ENCODE results near the gene NDUFB6.
A peak's percentile ranks its signal among the peaks of the same experiment; 100 is the strongest.
"Not testable (repeated sequence)": the region's sequence is repeated elsewhere in the genome, so short reads cannot be mapped to it uniquely, and the experiment has no call there.

NDUFB6 gene

DNA sequence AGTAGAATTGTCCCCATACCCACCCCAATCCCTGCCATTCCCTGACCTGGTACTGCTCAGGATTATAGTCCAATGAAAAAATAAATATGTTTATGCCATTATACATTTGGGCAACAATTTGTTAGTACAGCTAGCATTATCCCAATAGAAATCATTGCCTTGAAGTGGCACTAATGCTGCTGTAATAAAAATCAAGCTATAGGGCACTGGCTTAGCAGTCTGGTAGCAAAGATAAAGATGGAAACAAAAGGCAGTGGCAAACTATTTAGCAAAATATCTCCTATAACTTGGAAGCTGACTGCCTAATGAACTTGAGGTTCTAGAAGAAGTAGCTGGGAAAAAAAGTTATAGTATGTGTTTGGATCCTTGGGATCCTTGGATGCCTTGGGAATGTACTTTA is 18.4 kb downstream of the NDUFB6 start:
- no peak for DNase-seq (ENCODE audit: low spot score)
- TF ChIP-seq, protein P1, sequence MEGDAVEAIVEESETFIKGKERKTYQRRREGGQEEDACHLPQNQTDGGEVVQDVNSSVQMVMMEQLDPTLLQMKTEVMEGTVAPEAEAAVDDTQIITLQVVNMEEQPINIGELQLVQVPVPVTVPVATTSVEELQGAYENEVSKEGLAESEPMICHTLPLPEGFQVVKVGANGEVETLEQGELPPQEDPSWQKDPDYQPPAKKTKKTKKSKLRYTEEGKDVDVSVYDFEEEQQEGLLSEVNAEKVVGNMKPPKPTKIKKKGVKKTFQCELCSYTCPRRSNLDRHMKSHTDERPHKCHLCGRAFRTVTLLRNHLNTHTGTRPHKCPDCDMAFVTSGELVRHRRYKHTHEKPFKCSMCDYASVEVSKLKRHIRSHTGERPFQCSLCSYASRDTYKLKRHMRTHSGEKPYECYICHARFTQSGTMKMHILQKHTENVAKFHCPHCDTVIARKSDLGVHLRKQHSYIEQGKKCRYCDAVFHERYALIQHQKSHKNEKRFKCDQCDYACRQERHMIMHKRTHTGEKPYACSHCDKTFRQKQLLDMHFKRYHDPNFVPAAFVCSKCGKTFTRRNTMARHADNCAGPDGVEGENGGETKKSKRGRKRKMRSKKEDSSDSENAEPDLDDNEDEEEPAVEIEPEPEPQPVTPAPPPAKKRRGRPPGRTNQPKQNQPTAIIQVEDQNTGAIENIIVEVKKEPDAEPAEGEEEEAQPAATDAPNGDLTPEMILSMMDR (IDR thresholded peaks at IDR 0.05; ENCODE audit: extremely low read depth, insufficient read depth, missing control alignments): no peak
- in situ Hi-C loops (cut with MboI; ENCODE audit: low pct_unique_long_range_greater_than_20kb, low sequenced_read_pairs, unreplicated experiment): loop anchor here (25.0 kb wide), 1 partner anchor 92 kb away; no protein-coding TSS in a partner anchor

DNA sequence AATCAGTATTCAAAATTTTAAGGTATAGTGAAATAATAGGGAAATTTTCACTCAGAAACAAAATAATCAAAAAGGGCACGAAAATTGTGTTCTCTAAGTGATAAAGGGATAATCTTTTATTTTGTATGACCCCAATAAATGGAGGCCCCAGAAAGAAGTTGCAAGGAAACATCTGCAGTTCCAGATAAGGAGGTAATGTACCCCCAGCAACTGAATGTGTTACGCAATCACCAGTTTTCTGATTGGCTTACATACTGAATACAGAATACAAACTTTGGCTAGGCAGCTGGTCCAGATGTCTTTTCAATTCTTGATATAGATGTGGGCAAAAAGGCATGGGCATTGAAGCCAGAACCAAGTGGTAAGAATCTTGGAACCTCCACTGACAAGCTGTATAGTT is 18.9 kb downstream of the NDUFB6 start:
- DNase-seq (ENCODE audit: low spot score): no peak
- in situ Hi-C loops (cut with MboI; ENCODE audit: low pct_unique_long_range_greater_than_20kb, low sequenced_read_pairs, unreplicated experiment): loop anchor here (25.0 kb wide), 1 partner anchor 92 kb away; no protein-coding TSS in a partner anchor
- TF ChIP-seq, protein P1 (IDR thresholded peaks at IDR 0.05; ENCODE audit: extremely low read depth, insufficient read depth, missing control alignments): no peak

DNA sequence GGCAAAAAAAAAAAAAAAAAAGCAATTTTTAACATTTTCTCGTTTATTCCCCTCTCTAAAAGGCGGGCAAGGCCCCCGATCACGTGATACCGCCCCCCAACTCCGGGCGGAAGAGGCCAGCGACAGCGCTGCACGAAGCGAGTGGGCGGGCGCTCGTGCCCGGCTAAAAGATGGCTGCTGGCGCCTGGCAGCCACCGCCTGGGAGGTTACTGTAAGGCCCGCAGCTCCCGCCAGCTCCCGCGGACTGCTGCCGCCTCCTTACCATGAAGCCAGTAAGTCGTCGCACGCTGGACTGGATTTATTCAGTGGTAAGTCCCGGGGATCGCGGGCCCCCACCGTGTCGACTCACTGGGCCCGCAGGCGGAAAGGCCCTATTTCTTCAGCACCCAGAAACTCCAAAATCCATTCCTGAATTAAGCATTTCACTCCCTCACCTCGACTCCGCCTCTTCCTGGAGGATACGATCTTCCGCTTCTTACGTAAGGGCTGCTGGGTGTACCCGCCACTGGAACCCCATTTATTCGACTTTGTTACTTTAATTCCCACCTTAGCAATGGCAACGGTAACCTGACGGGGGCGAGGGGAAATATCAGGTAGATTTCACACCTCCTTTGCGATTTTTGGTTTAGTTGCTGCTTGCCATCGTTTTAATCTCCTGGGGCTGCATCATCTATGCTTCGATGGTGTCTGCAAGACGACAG is 20.6 kb downstream of the NDUFB6 start, which contains the start of the genes SMIM27 and TOPORS:
Gene SMIM27 (plus strand): TSS at position 156 of the 701 bp plus-strand sequence. CDS start 108 bp downstream, at position 264.
Gene TOPORS (minus strand): TSS at position 415 of the 701 bp plus-strand sequence. CDS start 150 bp downstream, at position 265.
- TF ChIP-seq, protein P1 (IDR thresholded peaks at IDR 0.05; ENCODE audit: extremely low read depth, insufficient read depth, missing control alignments): no peak
- in situ Hi-C loops (cut with MboI; ENCODE audit: low pct_unique_long_range_greater_than_20kb, low sequenced_read_pairs, unreplicated experiment): loop anchor here (25.0 kb wide), 1 partner anchor 90 kb away; no protein-coding TSS in a partner anchor
- DNase-seq (ENCODE audit: low spot score): peak; percentile 90

DNA sequence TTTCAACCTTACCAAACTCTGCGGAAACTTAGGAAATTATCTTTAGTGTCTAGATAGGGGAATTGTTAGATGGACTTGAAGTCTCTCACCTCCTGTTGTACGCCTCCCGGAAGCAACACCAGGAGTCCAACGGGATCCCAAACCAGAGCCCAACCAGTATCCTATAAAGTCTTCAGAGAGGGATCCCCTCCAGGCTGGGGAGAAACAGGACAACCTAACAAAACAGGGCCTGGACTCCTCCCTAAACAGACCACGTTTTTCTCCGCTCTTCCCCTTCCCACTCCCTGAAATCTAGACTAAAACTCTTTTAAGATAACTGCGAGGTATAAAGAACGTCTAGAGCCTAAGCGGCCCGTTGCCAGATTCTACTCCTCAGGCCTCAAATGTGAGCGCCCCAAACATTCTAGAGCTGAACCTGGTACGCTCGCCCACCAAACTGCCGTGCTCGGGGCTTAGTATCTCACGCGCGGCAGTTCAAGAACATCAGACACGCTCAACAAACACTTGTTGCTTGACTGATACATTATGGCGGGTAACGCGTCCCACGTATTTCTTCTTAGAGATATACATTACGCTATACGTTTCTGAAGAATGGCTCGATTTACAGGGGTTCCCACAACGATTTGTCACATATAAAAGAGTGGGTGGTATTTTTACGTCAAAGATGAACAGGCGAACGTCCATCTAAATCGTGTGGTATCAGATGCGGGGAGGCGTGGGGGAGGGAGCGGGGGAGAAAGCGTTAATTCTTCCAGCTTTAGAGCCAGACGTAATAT is 21.5 kb downstream of the NDUFB6 start:
- TF ChIP-seq, protein P1 (IDR thresholded peaks at IDR 0.05; ENCODE audit: extremely low read depth, insufficient read depth, missing control alignments): no peak
- in situ Hi-C loops (cut with MboI; ENCODE audit: low pct_unique_long_range_greater_than_20kb, low sequenced_read_pairs, unreplicated experiment): loop anchor here (25.0 kb wide), 1 partner anchor 89 kb away; no protein-coding TSS in a partner anchor
- peak; percentile 39 for DNase-seq (ENCODE audit: low spot score)

DNA sequence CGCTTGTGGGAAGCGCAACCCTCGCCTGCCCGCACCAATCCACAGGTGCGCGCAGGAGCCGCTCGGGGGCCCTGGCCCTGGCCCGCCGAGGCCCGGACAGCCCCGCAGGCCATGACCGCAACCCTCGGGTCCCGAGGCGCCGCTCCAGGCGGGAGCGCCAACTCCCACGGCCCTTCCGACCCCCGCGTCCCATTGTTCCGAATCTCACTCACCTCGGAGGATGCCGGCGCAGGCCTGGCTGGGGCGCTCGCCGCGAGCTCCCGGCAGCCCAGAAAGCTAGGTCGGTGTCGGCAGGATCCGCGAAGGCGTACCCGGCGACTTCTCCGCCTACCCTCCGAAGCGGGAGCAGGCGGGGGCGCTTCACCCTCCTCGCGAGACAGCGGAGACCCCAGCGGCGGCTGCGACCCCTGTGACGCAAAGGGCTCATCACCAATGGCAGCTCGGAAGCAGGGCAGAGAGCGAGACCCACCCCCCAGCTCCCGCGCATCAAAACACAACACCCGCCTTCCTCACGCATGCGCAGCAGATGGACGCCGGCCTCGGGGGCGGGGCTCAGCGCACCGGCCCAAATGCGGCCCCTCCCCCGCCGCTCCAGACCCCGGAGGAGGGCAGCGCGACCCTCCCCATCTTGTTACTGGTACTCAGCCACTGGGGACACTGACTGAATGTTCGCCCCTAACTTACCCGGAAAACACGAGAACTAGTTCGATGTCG is 22.2 kb downstream of the NDUFB6 start:
- in situ Hi-C loops (cut with MboI; ENCODE audit: low pct_unique_long_range_greater_than_20kb, low sequenced_read_pairs, unreplicated experiment): loop anchor here (25.0 kb wide), 1 partner anchor 88 kb away; no protein-coding TSS in a partner anchor
- peak; percentile 98 for DNase-seq (ENCODE audit: low spot score)
- TF ChIP-seq, protein P1 (IDR thresholded peaks at IDR 0.05; ENCODE audit: extremely low read depth, insufficient read depth, missing control alignments): no peak

DNA sequence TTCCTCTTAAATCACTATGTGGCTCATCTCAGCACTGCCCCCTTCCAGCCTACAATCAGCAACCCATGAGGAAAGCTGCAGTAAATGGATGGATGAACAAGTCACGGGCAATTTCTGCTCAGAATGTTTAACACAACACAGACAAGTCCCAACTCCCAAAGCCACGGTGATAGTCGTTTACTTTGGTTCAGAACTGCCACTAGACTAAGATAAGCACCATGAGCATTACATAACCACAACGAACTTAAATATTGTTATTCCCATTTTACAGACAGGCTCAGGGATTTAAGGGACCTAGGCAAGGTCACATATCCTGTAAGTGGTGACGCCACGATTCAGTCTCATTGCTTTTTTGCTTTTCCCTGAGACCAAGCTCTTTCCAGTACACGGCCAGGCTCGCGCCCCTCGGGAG is 22.8 kb downstream of the NDUFB6 start:
- in situ Hi-C loops (cut with MboI; ENCODE audit: low pct_unique_long_range_greater_than_20kb, low sequenced_read_pairs, unreplicated experiment): loop anchor here (25.0 kb wide), 1 partner anchor 88 kb away; no protein-coding TSS in a partner anchor
- TF ChIP-seq, protein P1 (IDR thresholded peaks at IDR 0.05; ENCODE audit: extremely low read depth, insufficient read depth, missing control alignments): no peak
- no peak for DNase-seq (ENCODE audit: low spot score)

DNA sequence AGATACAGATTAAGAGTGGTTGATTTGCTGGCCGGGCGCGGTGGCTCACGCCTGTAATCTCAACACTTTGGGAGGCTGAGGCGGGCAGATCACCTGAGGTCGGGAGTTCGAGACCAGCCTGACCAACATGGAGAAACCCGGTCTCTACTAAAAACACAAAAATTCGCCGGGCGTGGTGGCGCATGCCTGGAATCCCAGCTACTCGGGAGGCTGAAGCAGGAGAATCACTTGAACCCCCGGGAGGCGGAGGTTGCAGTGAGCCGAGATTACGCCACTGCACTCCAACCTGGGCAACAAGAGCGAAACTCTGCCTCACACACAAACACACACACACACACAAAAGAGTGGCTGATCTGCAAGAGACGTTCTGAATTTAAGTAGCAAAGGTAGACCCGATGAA is 24.7 kb downstream of the NDUFB6 start:
- DNase-seq (ENCODE audit: low spot score); in situ Hi-C loops (cut with MboI; ENCODE audit: low pct_unique_long_range_greater_than_20kb, low sequenced_read_pairs, unreplicated experiment): not testable (repeated sequence)

Data from GM13977 (cell line).